ENCODE data around the gene PLEKHM1.
A peak's percentile ranks its signal among the peaks of the same experiment; 100 is the strongest.

The PLEKHM1 gene

GRCh38 chr17:45430006-45430737 is 60.3 kb downstream of the PLEKHM1 start:
- 16 to 25% methylated on average over 59 to 67 of the region's 68 CpGs for WGBS, 2 experiments (ENCODE audit: insufficient coverage in 2 of 2)

DNA sequence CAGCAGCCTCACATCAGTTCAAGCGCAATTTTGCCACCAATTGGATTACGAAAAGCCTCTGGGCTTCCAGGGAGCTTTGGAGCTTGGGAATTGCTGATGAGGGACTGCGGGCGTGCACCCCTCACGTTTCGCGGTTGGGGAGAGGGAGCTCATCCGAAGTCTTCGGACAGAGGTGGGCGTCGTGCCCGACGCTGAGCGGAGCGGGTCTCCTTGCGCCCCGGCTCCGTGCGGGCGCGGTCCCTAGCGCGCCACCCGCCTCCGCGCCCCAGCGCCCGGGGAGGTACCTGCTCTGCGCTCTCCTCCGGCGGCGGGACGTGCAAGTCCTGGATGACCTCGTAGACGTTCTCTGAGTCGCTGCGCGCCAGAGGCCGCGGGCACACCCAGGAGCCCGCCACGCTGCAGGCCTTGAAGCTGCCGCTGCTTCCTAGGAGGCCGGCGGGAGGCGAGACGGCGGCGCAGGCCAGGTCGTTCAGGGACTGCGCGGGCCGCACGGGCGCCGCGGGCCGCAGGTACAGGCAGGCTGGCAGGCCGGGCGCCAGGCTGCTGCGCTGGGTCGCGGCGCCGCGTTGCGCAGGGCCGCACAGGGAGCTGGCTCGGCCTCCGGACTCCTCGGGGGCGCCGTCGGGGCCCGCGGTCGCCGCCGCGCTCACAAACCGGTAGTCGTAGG is 61.0 kb downstream of the PLEKHM1 start:
- peaks cover 8% of the 10 kb centered on the region for H3K4me1 ChIP-seq (ENCODE audit: control insufficient read depth, insufficient read depth, low read length, poor library complexity, severe bottlenecking)
- no peaks in the 10 kb centered on the region for H3K9me3 ChIP-seq (ENCODE audit: control insufficient read depth, low read length)
- H3K36me3 ChIP-seq (ENCODE audit: control insufficient read depth, insufficient read depth, low read length): no peaks in the 10 kb centered on the region
- no peak overlapping the region for H3K27ac ChIP-seq (ENCODE audit: low read depth, low read length, severe bottlenecking)
- H3K4me3 ChIP-seq (ENCODE audit: extremely low read depth, insufficient read depth, low read length, poor library complexity, severe bottlenecking): no peak overlapping the region
- whole genome bisulfite sequencing, 2 experiments (ENCODE audit: insufficient coverage in 2 of 2): 2% methylated on average over 49 to 81 of the region's 82 CpGs

More at GRCh38 chr17:45430006-45430737, 60.3 kb downstream of the PLEKHM1 start:
- Histone ChIP-seq H3K9me3 (ENCODE audit: control insufficient read depth, low read length) (no peaks in the 10 kb centered on the region), H3K27ac (ENCODE audit: low read depth, low read length, severe bottlenecking) (no peak overlapping the region), H3K4me3 (ENCODE audit: extremely low read depth, insufficient read depth, low read length, poor library complexity, severe bottlenecking) (no peak overlapping the region), H3K4me1 (ENCODE audit: control insufficient read depth, insufficient read depth, low read length, poor library complexity, severe bottlenecking) (peaks cover 8% of the 10 kb centered on the region), H3K36me3 (ENCODE audit: control insufficient read depth, insufficient read depth, low read length) (no peaks in the 10 kb centered on the region)

DNA sequence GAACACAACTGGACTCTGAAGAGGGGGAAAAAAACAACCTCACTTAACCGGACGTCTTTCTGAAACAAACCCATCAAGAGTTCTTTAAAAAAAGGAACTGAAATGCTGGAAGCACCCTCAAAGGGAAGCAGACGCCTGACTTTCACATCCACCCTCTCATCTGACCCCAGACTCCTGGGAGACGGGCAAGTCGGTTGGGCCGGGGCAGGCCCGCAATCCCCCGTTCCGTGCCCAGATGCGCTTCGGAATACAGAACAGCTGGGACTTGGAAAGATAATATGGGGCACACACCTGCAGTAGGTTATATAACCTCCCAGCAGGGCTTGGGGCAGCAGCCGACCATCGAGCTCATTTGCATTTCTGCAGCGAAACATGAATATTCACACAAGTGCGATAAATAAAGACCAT is 61.6 kb downstream of the PLEKHM1 start:
- Histone ChIP-seq H3K4me3 (ENCODE audit: extremely low read depth, insufficient read depth, low read length, poor library complexity, severe bottlenecking) (no peak overlapping the region), H3K27ac (ENCODE audit: low read depth, low read length, severe bottlenecking) (no peak overlapping the region), H3K4me1 (ENCODE audit: control insufficient read depth, insufficient read depth, low read length, poor library complexity, severe bottlenecking) (peaks cover 8% of the 10 kb centered on the region), H3K9me3 (ENCODE audit: control insufficient read depth, low read length) (no peaks in the 10 kb centered on the region), H3K36me3 (ENCODE audit: control insufficient read depth, insufficient read depth, low read length) (no peaks in the 10 kb centered on the region)
- 4 to 8% methylated on average over 13 of the region's 15 CpGs for WGBS, 2 experiments (ENCODE audit: insufficient coverage in 2 of 2)

DNA sequence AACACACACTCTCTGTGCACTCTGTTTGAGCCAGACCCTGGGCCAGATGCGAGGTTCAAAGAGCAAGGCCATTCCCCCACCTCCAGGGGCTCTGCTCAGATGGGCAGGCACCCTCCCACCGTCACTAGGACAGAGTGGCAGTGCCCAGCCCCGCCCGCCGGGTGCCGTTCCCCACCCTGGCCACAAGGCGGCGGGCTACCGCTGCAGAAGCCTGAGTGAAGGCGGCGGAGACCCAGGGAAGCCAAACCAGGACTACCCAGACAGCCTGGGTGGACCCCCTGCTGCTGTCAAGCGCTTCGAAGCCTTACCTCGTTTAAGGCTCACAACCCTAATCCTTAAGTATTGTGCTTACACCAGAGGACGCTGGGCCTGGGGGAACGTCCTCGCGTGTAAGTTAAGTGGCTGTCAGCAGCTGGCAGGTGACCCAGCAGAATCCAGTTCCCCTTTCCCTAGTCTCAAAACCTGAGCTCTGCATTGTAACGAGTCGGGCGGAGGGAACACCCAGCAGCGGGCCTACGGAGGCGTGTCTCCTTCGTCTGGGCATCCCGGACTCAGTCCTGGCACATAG is 62.4 kb downstream of the PLEKHM1 start:
- 0 to 2% methylated on average over 15 to 24 of the region's 26 CpGs for WGBS, 2 experiments (ENCODE audit: insufficient coverage in 2 of 2)
- H3K4me1 ChIP-seq (ENCODE audit: control insufficient read depth, insufficient read depth, low read length, poor library complexity, severe bottlenecking): peaks cover 8% of the 10 kb centered on the region

DNA sequence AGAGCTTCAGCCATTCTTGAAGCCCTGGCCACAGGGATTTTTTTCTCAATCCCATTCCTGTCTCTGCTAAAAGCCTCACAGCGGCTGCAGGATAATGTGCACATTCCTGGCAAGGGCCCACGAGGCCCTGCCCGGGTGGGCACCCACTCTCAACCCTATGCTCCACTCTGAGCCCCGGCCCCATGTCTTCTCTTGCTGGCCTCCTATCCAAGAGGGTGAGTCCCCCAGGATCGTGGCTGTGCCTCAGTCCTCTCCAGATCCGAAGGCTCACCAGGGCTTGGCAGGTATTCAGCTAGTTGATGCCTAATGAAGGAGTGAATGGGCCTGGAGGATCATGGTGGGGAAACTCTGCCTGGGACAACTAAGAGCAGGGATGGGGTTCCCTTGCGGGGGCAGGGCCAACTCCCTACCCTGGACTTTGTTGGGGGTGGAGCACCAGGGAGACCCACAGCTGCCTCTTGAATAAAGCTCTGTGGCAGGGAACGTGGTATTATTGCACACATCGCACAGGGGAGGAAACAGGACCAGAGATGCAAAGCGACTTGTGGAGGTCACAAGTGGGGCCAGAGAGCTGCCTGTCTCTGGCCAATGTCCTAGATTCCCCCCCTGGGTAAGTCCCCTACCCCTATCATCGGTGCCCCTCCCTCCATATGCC is 63.2 kb downstream of the PLEKHM1 start:
- Histone ChIP-seq H3K27ac (ENCODE audit: low read depth, low read length, severe bottlenecking) (no peak overlapping the region), H3K4me3 (ENCODE audit: extremely low read depth, insufficient read depth, low read length, poor library complexity, severe bottlenecking) (no peak overlapping the region), H3K9me3 (ENCODE audit: control insufficient read depth, low read length) (no peaks in the 10 kb centered on the region), H3K4me1 (ENCODE audit: control insufficient read depth, insufficient read depth, low read length, poor library complexity, severe bottlenecking) (peaks cover 4% of the 10 kb centered on the region), H3K36me3 (ENCODE audit: control insufficient read depth, insufficient read depth, low read length) (no peaks in the 10 kb centered on the region)
- 81 to 91% methylated on average over 5 to 7 of the region's 11 CpGs for WGBS, 2 experiments (ENCODE audit: insufficient coverage in 2 of 2)

More for the DNA sequence above, 62.4 kb downstream of the PLEKHM1 start:
- Histone ChIP-seq H3K27ac (ENCODE audit: low read depth, low read length, severe bottlenecking) (no peak overlapping the region), H3K36me3 (ENCODE audit: control insufficient read depth, insufficient read depth, low read length) (no peaks in the 10 kb centered on the region), H3K9me3 (ENCODE audit: control insufficient read depth, low read length) (no peaks in the 10 kb centered on the region), H3K4me3 (ENCODE audit: extremely low read depth, insufficient read depth, low read length, poor library complexity, severe bottlenecking) (no peak overlapping the region)

GRCh38 chr17:45426561-45426960 is 64.0 kb downstream of the PLEKHM1 start:
- Histone ChIP-seq H3K36me3 (ENCODE audit: control insufficient read depth, insufficient read depth, low read length) (no peaks in the 10 kb centered on the region), H3K27ac (ENCODE audit: low read depth, low read length, severe bottlenecking) (no peak overlapping the region), H3K9me3 (ENCODE audit: control insufficient read depth, low read length) (no peaks in the 10 kb centered on the region), H3K4me3 (ENCODE audit: extremely low read depth, insufficient read depth, low read length, poor library complexity, severe bottlenecking) (no peak overlapping the region), H3K4me1 (ENCODE audit: control insufficient read depth, insufficient read depth, low read length, poor library complexity, severe bottlenecking) (peaks cover 4% of the 10 kb centered on the region)
- WGBS, 2 experiments (ENCODE audit: insufficient coverage in 2 of 2): 81 to 88% methylated on average over 6 to 7 of the region's 7 CpGs

DNA sequence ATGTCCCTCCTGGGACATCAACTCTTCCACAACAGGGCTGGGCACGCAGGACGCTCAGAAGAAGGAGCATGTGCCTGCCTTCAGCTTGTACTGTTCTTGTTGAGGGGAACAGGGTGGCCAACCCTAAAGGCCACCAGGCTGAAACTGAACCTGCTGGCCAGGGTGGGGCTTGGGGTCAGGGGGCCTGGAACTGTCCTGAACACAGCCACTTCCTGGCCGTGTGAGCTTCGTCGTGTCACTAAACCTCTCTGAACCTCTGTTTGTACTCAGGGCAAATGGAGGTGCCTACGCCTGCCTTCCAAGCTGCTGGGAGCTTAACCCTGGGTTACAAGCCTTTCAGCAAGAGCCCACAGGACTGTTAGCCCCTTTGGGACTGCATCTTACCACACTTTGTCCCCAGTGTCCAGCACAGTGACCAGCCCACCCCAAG is 64.5 kb downstream of the PLEKHM1 start:
- H3K4me3 ChIP-seq (ENCODE audit: extremely low read depth, insufficient read depth, low read length, poor library complexity, severe bottlenecking): no peak overlapping the region
- H3K9me3 ChIP-seq (ENCODE audit: control insufficient read depth, low read length): no peaks in the 10 kb centered on the region
- H3K4me1 ChIP-seq (ENCODE audit: control insufficient read depth, insufficient read depth, low read length, poor library complexity, severe bottlenecking): no peaks in the 10 kb centered on the region
- no peaks in the 10 kb centered on the region for H3K36me3 ChIP-seq (ENCODE audit: control insufficient read depth, insufficient read depth, low read length)
- WGBS, 2 experiments (ENCODE audit: insufficient coverage in 2 of 2): 68 to 90% methylated on average over 4 to 6 of the region's 6 CpGs
- H3K27ac ChIP-seq (ENCODE audit: low read depth, low read length, severe bottlenecking): no peak overlapping the region

- H3K4me1 ChIP-seq (ENCODE audit: control insufficient read depth, insufficient read depth, low read length, poor library complexity, severe bottlenecking): no peaks in the 10 kb centered on the region
- H3K9me3 ChIP-seq (ENCODE audit: control insufficient read depth, low read length): no peaks in the 10 kb centered on the region
- no peaks in the 10 kb centered on the region for H3K36me3 ChIP-seq (ENCODE audit: control insufficient read depth, insufficient read depth, low read length)
- H3K4me3 ChIP-seq (ENCODE audit: extremely low read depth, insufficient read depth, low read length, poor library complexity, severe bottlenecking): peak overlapping the region; percentile 2
- WGBS, 2 experiments (ENCODE audit: insufficient coverage in 2 of 2): 22% methylated on average over 7 to 11 of the region's 18 CpGs
- no peak overlapping the region for H3K27ac ChIP-seq (ENCODE audit: low read depth, low read length, severe bottlenecking)
These were observed 65.2 kb downstream of the PLEKHM1 start for GRCh38 chr17:45425125-45425983.

DNA sequence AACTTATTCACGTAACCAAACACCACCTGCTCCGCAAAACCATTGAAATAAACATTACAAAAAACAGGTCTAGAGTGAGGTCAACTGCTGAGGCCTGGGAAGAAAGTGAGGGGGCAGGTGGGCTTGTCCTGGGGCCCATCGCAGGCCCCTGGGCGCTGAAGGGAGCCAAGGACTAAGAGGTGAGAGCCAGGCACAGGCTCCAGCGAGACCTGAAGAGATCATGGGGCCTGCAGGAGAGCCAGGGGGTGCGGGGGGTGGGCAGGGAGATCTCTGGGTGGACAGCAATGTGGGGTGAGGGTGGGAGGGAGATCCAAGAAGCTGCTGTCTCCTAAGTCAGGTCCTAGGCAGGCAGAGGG is 65.8 kb downstream of the PLEKHM1 start:
- no peak overlapping the region for H3K4me3 ChIP-seq (ENCODE audit: extremely low read depth, insufficient read depth, low read length, poor library complexity, severe bottlenecking)
- no peak overlapping the region for H3K27ac ChIP-seq (ENCODE audit: low read depth, low read length, severe bottlenecking)
- 97 to 100% methylated on average over 2 to 3 of the region's 6 CpGs for WGBS, 2 experiments (ENCODE audit: insufficient coverage in 2 of 2)
- H3K4me1 ChIP-seq (ENCODE audit: control insufficient read depth, insufficient read depth, low read length, poor library complexity, severe bottlenecking): no peaks in the 10 kb centered on the region
- H3K36me3 ChIP-seq (ENCODE audit: control insufficient read depth, insufficient read depth, low read length): no peaks in the 10 kb centered on the region
- H3K9me3 ChIP-seq (ENCODE audit: control insufficient read depth, low read length): no peaks in the 10 kb centered on the region

GRCh38 chr17:45423975-45424335 is 66.6 kb downstream of the PLEKHM1 start:
- WGBS, 2 experiments (ENCODE audit: insufficient coverage in 2 of 2): 86% methylated on average over 1 of the region's 1 CpG; no CpG with 5 or more reads in 1 of the 2 experiments
- H3K4me1 ChIP-seq (ENCODE audit: control insufficient read depth, insufficient read depth, low read length, poor library complexity, severe bottlenecking): no peaks in the 10 kb centered on the region
- H3K27ac ChIP-seq (ENCODE audit: low read depth, low read length, severe bottlenecking): no peak overlapping the region
- H3K36me3 ChIP-seq (ENCODE audit: control insufficient read depth, insufficient read depth, low read length): no peaks in the 10 kb centered on the region
- no peaks in the 10 kb centered on the region for H3K9me3 ChIP-seq (ENCODE audit: control insufficient read depth, low read length)
- no peak overlapping the region for H3K4me3 ChIP-seq (ENCODE audit: extremely low read depth, insufficient read depth, low read length, poor library complexity, severe bottlenecking)
